ENCODE results near the gene CENPB.

- no peak for TF ChIP-seq CTCF (IDR thresholded peaks at IDR 0.05)
- TF ChIP-seq POLR2A (IDR thresholded peaks at IDR 0.05), result no peak
Measured at GRCh38 chr20:3763671-3764601, 22.6 kb downstream of the CENPB start.
